Immature natural killer cell (primary cell): Measurements from ENCODE around the gene NFAM1. TPM values are rescaled to one million over a fixed set of nuclear protein-coding genes. Genes with fewer than 3 reads are reported as not detected.

Source experiments
- DNase-seq, 3 donors: peaks; one replicate each; pipeline ENCODE4 v3.0.0; 2022; ENCODE audit warnings: mixed read lengths in 1 of 3
- H3K27ac Mint-ChIP-seq, 6 donors: one replicate each; pipeline ENCODE4 v1.8.0; 2020; ENCODE audit warnings: mixed read lengths in 6 of 6, mild to moderate bottlenecking in 5 of 6, inconsistent platforms in 4 of 6, moderate library complexity in 3 of 6
- H3K27me3 Mint-ChIP-seq, 3 donors: one replicate each; pipeline ENCODE4 v1.8.0; 2020 to 2021; ENCODE audit warnings: low read depth in 3 of 3, mild to moderate bottlenecking in 3 of 3, mixed read lengths in 3 of 3, moderate library complexity in 3 of 3, inconsistent platforms in 1 of 3
- H3K36me3 Mint-ChIP-seq, 3 donors: one replicate each; pipeline ENCODE4 v1.8.0; 2020; ENCODE audit warnings: mixed read lengths in 3 of 3, inconsistent platforms in 2 of 3, mild to moderate bottlenecking in 2 of 3
- H3K4me1 Mint-ChIP-seq, 2 donors: one replicate each; pipeline ENCODE4 v1.8.0; 2020; ENCODE audit warnings: inconsistent platforms in 2 of 2, mild to moderate bottlenecking in 2 of 2, mixed read lengths in 2 of 2, moderate library complexity in 1 of 2
- H3K4me3 Mint-ChIP-seq, 5 donors: one replicate each; pipeline ENCODE4 v1.8.0; 2020; ENCODE audit warnings: mild to moderate bottlenecking in 5 of 5, mixed read lengths in 5 of 5, inconsistent platforms in 3 of 5, moderate library complexity in 3 of 5
- H3K9me3 Mint-ChIP-seq, 6 donors: one replicate each; pipeline ENCODE4 v1.8.0; 2020; ENCODE audit warnings: mild to moderate bottlenecking in 6 of 6, mixed read lengths in 6 of 6, inconsistent platforms in 4 of 6, moderate library complexity in 3 of 6
- polyA plus RNA-seq, 3 donors: library from polyadenylated mRNA; unstranded; fragments of 300-500 nt; fragmentation: Illumina TruSeq; gene quantifications; one replicate each; pipeline ENCODE4 v1.2.3, GENCODE V29; 2021

The NFAM1 gene
- polyA plus RNA-seq, 3 donors from 2014 or later = 0.13 to 0.30 TPM; not detected in 1

- Mint-ChIP-seq H3K9me3 (no peaks in the 10 kb centered on the region), H3K36me3 (no peaks in the 10 kb centered on the region), H3K27me3 (peaks cover 0 to 3% (median 2%) of the 10 kb centered on the region in 3 donors), H3K4me3 (no peak overlapping the region), H3K27ac (no peak overlapping the region), H3K4me1 (no peaks in the 10 kb centered on the region)
- no peak for DNase-seq
Observed at GRCh38 chr22:42416671-42417230, 15.5 kb downstream of the NFAM1 start.

GRCh38 chr22:42414565-42415303 is 17.5 kb downstream of the NFAM1 start:
- peaks cover 0 to 5% (median 4%) of the 10 kb centered on the region in 3 donors for H3K27me3 Mint-ChIP-seq
- no peak overlapping the region for H3K27ac Mint-ChIP-seq
- no peak overlapping the region for H3K4me3 Mint-ChIP-seq

GRCh38 chr22:42414021-42414420 is 18.2 kb downstream of the NFAM1 start:
- H3K4me1 Mint-ChIP-seq = no peaks in the 10 kb centered on the region
- H3K36me3 Mint-ChIP-seq = no peaks in the 10 kb centered on the region
- H3K9me3 Mint-ChIP-seq = no peaks in the 10 kb centered on the region
- no peak overlapping the region for H3K4me3 Mint-ChIP-seq
- peaks cover 0 to 4% (median 3%) of the 10 kb centered on the region in 3 donors for H3K27me3 Mint-ChIP-seq
- no peak for DNase-seq
- no peak overlapping the region for H3K27ac Mint-ChIP-seq

More at GRCh38 chr22:42414565-42415303, 17.5 kb downstream of the NFAM1 start:
- Mint-ChIP-seq H3K4me1 (no peaks in the 10 kb centered on the region), H3K9me3 (no peaks in the 10 kb centered on the region), H3K36me3 (no peaks in the 10 kb centered on the region)
- no peak for DNase-seq

GRCh38 chr22:42412744-42413333 is 19.4 kb downstream of the NFAM1 start:
- H3K27me3 Mint-ChIP-seq = peaks cover 2 to 4% (median 2%) of the 10 kb centered on the region in 3 donors
- no peak overlapping the region for H3K27ac Mint-ChIP-seq
- no peaks in the 10 kb centered on the region for H3K4me1 Mint-ChIP-seq
- no peaks in the 10 kb centered on the region for H3K9me3 Mint-ChIP-seq
- DNase-seq = no peak
- no peaks in the 10 kb centered on the region for H3K36me3 Mint-ChIP-seq
- no peak overlapping the region for H3K4me3 Mint-ChIP-seq

GRCh38 chr22:42410708-42411107 is 21.5 kb downstream of the NFAM1 start:
- Mint-ChIP-seq H3K9me3 (no peaks in the 10 kb centered on the region), H3K36me3 (no peaks in the 10 kb centered on the region), H3K27ac (no peak overlapping the region)

GRCh38 chr22:42408810-42409529 is 23.2 kb downstream of the NFAM1 start:
- no peak for DNase-seq
- Mint-ChIP-seq H3K27ac (no peak overlapping the region), H3K9me3 (no peaks in the 10 kb centered on the region), H3K36me3 (no peaks in the 10 kb centered on the region), H3K4me1 (no peaks in the 10 kb centered on the region), H3K27me3 (peaks cover 2 to 4% (median 4%) of the 10 kb centered on the region in 3 donors), H3K4me3 (no peak overlapping the region)

More at GRCh38 chr22:42410708-42411107, 21.5 kb downstream of the NFAM1 start:
- no peak for DNase-seq
- peaks cover 2 to 4% (median 4%) of the 10 kb centered on the region in 3 donors for H3K27me3 Mint-ChIP-seq
- H3K4me3 Mint-ChIP-seq = no peak overlapping the region
- H3K4me1 Mint-ChIP-seq = no peaks in the 10 kb centered on the region

- H3K27ac Mint-ChIP-seq = peak overlapping the region in 1 of 6 donors; percentile 11
- no peak overlapping the region for H3K4me3 Mint-ChIP-seq
- peaks cover 2 to 5% (median 4%) of the 10 kb centered on the region in 3 donors for H3K27me3 Mint-ChIP-seq
- H3K4me1 Mint-ChIP-seq = no peaks in the 10 kb centered on the region
- no peak for DNase-seq
- H3K36me3 Mint-ChIP-seq = no peaks in the 10 kb centered on the region
- peaks cover 0 to 1% (median 0%) of the 10 kb centered on the region in 6 donors for H3K9me3 Mint-ChIP-seq
Observed at GRCh38 chr22:42408276-42408675, 23.9 kb downstream of the NFAM1 start.

GRCh38 chr22:42404266-42404665 is 27.9 kb downstream of the NFAM1 start:
- H3K9me3 Mint-ChIP-seq = peaks cover 0 to 1% (median 0%) of the 10 kb centered on the region in 6 donors
- no peak overlapping the region for H3K4me3 Mint-ChIP-seq
- H3K27ac Mint-ChIP-seq = no peak overlapping the region
- no peaks in the 10 kb centered on the region for H3K36me3 Mint-ChIP-seq
- DNase-seq = no peak
- H3K4me1 Mint-ChIP-seq = no peaks in the 10 kb centered on the region
- peaks cover 0 to 5% (median 4%) of the 10 kb centered on the region in 3 donors for H3K27me3 Mint-ChIP-seq

GRCh38 chr22:42401535-42402334 is 30.5 kb downstream of the NFAM1 start:
- Mint-ChIP-seq H3K4me3 (no peak overlapping the region), H3K9me3 (peaks cover 0 to 1% (median 0%) of the 10 kb centered on the region in 6 donors), H3K4me1 (no peaks in the 10 kb centered on the region), H3K27ac (no peak overlapping the region), H3K36me3 (no peaks in the 10 kb centered on the region), H3K27me3 (peaks cover 0 to 4% (median 2%) of the 10 kb centered on the region in 3 donors)
- no peak for DNase-seq

- H3K4me3 Mint-ChIP-seq = no peak overlapping the region
- no peaks in the 10 kb centered on the region for H3K36me3 Mint-ChIP-seq
- no peaks in the 10 kb centered on the region for H3K4me1 Mint-ChIP-seq
- H3K27ac Mint-ChIP-seq = no peak overlapping the region
- no peak for DNase-seq
- peaks cover 0 to 1% (median 0%) of the 10 kb centered on the region in 6 donors for H3K9me3 Mint-ChIP-seq
- peaks cover 0 to 3% (median 2%) of the 10 kb centered on the region in 3 donors for H3K27me3 Mint-ChIP-seq
Observed at GRCh38 chr22:42400811-42401534, 31.2 kb downstream of the NFAM1 start.

- Mint-ChIP-seq H3K4me1 (no peaks in the 10 kb centered on the region), H3K27me3 (peaks cover 0 to 4% (median 3%) of the 10 kb centered on the region in 3 donors), H3K4me3 (no peak overlapping the region), H3K27ac (no peak overlapping the region), H3K9me3 (peaks cover 0 to 1% (median 0%) of the 10 kb centered on the region in 6 donors), H3K36me3 (no peaks in the 10 kb centered on the region)
- no peak for DNase-seq
Observed at GRCh38 chr22:42399315-42400271, 32.6 kb downstream of the NFAM1 start.
